ENCODE data around the gene LIN9.
"Not testable (repeated sequence)": the region's sequence is repeated elsewhere in the genome, so short reads cannot be mapped to it uniquely, and the experiment has no call there.

The LIN9 gene

DNA sequence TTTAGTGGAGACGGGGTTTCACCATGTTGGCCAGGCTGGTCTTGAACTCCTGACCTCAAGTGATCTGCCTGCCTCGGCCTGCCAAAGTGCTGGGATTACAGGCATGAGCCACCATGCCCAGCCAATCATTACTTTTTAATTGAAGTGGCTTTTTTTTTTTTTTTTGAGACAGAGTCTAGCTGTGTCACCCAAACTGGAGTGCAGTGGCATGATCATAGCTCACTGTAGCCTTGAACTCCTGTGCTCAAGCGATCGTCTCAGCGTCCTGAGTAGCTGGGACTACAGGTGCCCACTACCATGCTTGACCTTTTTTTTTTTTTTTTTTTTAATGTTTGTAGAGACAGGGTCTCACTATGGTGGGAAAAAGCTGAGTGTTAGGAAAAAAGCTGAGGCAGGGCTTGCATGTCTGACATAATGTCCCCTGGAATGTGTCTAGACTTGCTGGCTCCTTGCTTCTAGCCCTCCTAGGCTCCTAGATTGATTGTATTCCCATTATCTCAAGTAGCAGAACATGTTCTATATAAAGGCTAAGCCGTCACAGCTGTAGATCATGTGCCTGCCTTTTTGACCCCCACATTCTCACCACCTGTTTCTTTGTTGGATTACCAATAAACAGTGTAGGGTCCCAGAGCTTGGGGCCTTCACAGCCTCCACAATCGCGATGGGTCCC, 36.6 kb downstream of the LIN9 start:
- DNase-seq: not testable (repeated sequence)

GRCh38 chr1:226268421-226269124, 40.4 kb downstream of the LIN9 start:
- DNase-seq: no peak

GRCh38 chr1:226261818-226262217, 47.1 kb downstream of the LIN9 start:
- no peak for DNase-seq

- DNase-seq: no peak
Observed at GRCh38 chr1:226255380-226255779, 53.6 kb downstream of the LIN9 start.

DNA sequence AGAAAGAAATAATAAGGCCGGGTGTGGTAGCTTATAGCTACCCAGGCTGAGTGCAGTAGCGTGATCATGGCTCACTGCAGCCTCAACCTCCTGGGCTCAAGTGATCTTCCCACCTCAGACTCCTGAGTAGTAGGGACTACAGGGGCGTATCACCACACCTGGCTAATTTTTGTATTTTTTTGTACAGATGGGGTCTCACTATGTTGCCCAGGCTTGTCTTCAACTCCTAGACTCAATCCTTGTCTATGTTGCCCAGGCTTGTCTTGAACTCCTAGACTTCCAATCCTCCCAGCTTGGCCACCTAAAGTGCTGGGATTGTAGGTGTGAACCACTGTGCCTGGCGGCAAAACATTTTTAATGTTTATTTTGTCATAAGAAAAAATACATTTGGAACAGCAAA, 55.0 kb downstream of the LIN9 start:
- no peak for DNase-seq

- not testable (repeated sequence) for DNase-seq
Observed at GRCh38 chr1:226252841-226253240, 56.1 kb downstream of the LIN9 start.

DNA sequence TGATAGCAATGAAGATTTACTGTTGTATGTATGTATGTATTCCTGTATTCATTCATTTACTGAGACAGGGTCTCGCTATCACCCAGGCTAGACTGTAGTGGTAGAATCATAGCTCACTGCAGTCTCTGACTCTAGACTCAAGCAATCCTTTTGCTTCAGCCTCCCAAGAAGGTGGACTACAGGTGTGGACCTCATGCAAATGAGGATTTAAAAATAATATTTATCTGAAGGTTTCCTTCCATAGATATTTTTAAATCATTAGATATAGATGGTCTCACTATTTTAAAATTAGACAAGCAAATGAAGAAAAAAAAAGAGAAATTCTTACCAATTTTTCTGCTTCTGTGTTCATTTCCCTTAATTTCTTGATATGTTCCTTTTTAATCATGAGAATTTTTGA, 58.5 kb downstream of the LIN9 start:
- no peak for DNase-seq

DNA sequence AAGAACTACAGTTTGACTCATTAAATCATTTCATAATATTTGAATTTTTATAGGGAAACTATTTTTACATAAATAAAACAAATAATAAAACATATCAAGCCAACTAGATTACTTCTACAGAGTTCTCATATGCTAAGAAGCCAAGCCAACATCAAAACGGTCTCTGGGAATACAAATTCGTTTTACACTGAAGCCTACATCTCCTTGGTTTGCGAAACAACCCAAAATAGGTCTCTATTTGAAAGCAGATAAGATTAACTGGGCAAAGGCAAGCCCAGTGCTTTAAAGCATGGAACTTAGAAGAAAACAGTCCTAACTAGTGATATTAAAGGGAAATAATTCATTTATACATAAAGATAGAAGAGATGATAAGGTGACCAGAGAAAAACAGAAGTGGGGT, 60.2 kb downstream of the LIN9 start:
- no peak for DNase-seq

DNA sequence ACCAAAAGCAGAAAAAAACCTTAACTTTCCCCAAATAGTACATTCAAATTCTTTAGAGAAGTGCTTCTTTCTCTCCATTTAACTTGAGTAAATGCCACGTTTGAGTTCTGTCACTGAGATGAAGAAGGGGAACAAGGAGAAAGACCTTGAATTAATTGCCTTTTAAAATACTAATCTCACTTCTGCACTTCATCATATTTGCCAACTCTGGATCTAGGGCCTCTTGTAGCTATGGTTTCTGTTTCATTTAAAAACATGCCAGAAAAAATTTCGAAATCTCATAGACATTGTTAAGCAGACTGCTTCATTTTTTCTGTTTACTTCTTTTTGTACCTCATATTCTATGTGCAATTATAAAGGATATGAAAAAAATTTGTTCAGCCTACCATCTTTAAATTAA, 60.9 kb downstream of the LIN9 start:
- no peak for DNase-seq

DNA sequence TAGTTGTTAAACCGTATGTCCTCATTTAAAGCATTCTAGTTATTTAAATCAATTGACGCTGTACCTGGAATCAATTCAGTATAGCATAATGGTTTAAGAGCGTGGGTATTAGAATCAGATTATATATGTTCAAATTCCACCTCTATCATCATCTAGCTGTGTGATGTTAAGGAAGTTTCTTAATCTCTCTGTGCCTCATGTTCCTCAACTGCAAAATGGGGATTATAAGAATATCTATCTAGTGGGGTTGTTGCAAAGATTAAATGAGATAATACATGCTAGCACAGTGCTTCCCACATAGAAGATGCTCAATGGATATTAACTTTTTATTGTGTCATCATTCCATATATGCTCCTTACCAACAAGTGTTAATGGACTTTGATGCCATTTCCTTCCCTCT, 69.5 kb downstream of the LIN9 start:
- no peak for DNase-seq

DNA sequence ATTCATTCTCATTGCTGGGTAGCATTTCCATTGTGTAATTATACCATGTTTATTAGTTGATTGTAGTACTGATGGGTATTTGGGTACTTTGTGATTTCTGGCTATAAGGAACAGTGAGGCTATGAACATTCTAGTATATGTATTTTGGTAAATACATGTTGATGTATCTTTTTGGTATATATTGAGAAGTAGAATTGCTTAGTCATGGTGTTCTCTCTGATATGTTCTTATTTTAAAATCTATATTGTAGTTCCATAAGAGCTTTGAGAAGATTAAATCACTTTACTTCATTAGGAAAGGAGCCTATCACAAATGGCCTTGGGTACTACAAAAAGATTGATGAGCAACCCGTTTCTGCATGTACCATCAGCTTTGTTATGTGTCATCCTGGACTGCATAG, 72.1 kb downstream of the LIN9 start:
- DNase-seq: no peak

DNA sequence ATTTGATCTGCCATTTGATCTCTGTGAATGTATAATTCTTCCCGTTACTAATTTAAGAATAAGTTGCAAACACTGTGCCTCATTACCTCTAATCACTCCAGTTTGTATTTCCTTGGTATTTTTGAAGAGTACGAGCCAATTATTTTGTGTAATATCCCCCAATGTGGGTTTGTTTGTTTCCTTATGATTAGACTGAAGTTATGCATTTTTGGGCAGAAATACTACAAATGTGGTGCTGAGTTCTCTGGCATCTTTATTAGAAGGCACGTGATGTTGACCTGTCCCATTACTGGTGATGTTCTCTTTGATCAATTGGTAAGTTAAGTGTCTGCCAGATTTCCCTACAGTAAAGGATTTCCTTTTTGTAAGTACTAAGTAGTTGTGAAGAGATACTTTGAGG, 75.2 kb downstream of the LIN9 start:
- no peak for DNase-seq

DNA sequence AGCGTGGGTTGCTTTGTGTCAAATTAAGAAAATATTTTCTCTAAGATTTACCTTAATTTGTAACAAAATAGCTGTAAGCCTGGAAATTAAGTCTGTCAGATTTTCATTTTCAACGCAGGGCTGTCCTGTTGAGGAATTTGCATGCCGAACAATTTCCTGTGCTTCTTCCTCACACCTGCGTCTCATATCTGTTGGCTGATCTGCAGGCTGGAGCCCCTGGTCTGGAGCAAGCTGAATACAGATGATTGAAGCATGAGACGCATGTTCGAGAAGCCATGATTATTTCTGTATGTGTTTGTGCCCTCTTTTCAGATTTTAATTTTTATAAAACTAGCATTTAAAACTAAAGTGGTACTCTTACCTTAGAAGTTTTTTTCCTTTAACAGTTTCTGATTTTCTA, 75.7 kb downstream of the LIN9 start:
- DNase-seq: no peak

DNA sequence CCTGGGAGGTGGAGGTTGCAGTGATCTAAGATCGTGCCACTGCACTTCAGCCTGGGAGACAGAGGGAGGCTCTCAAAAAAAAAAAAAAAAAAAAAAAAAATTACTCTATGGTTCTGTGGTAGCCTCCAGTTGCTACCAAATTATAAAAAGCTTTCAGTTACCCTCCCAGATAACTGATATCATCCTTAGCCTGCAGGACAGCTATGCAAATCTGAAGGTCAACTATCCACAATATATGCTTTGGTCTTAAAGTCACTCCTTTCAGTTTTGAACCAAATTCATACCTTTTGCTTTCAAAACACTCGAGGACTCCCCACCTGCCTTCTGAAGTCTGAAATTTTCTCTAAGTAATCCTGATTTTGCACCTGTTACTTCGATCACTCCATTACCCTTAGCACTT, 82.4 kb downstream of the LIN9 start:
- DNase-seq: no peak

- DNase-seq: no peak
Observed at GRCh38 chr1:226223786-226224244, 85.1 kb downstream of the LIN9 start.

GRCh38 chr1:226223157-226223785, 85.7 kb downstream of the LIN9 start, which contains the start of gene MIXL1:
TSS of gene MIXL1 (plus strand) at chr1:226223664. CDS start at chr1:226223682, 18 bp downstream.
- DNase-seq: no peak

DNA sequence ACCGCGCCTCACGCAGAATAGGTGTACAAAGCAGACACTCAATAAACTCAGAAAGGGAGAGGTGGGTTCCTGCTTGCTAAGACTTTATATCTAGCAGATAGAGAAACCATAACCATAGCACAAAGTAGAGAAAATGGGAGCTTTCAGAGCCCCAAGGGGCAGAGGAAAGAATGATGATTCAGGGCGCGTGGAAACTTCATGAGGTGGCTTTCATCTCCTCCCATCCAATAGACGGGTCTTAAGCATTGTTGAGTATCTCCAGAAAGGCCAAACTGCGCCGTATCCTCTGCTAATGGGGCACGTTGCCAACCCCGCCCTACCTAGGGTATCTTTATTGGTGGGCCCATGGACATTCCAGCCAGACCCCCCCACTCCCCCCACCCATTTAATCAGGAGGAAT, 86.3 kb downstream of the LIN9 start:
- no peak for DNase-seq

- no peak for DNase-seq
Observed at GRCh38 chr1:226220473-226221189, 88.3 kb downstream of the LIN9 start.

- no peak for DNase-seq
Observed at GRCh38 chr1:226217273-226217672, 91.7 kb downstream of the LIN9 start.

DNA sequence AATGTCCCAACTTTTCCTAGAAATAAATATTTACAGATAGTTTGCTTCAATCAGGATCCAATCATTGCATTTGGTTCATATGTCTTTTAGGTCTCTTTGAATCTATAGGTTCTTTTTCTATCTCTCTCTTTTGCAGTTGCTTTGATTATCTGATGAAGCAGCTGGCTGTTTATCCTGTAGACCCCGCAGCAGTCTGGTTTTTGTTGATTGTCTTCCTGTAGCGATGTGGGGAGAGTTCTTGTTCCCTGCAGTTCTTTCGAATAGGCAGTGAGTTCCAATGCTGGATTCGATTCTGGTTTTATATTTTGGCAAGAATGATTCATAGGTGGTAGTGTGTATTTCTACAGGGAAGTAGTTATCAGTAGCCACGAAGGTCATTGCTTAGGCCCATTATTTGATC, 92.9 kb downstream of the LIN9 start:
- no peak for DNase-seq

DNA sequence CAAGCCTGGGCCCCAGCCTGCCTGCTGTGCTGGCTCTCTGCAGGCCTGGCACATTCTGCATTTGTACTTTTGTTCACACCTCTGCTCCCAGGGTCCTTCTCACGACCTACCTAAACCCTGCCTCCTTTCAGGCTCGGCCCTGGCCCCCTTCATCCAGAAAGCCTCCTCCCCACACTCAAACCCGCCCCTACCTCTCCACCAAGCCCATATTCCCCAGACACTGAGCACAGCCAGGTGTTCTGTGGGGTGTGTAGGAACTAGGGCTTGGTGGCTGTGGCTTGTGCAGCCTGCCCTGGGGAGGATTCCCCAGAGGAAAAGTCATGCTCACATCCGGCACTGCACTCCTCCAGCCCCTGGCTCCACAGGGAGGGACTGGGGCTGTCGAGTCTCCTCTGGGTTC, 93.7 kb downstream of the LIN9 start:
- no peak for DNase-seq

DNA sequence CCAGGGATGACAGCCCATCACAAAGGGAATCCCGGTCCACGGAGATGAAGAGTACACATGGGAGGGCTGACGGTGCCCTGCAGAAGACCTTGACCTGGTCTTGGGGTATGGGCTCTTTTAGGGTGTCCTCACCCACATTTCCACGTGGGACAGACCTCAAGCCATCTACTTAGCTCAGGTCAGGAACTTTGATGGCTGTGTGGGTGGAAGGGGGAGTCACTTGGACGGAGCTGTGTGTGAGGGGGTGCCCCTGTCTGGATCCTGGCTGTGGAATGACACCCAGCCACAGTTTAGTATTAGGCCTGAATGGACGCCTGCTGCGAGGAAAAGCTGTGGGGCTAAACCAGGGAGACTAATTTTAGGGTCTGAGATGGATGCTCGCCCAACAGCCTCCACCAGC, 96.4 kb downstream of the LIN9 start:
- no peak for DNase-seq

DNA sequence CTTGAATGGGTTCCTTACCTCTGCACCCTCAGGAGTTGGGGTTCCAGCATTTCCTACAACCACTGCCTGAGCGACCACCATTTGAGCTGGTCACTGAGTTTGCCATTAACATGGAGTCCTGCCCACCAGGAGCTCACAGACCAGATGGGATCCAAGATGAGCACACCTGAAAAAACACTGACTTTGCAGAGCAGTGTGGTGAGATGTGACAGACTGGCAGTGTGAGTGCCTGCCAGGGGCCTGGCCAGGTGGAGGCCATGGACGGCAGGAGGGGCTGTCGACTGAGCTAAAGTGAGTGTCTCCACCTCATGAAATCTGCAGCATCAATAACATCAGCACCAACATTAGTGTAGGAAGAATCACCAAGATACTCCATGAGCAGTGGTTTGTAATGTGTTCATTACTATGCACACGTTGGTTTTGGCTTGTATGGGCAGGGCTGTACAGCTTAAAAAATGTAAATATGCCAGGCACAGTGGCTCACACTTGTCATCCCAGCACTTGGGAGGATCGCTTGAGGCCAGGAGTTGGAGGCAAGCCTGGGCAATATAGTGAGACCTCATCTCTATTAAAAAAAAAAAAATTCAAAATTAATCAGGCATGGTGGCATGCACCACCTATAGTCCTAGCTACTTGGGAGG, 97.7 kb downstream of the LIN9 start:
- DNase-seq: no peak

All from left hindlimb (tissue), 1 donor.